Lower leg skin (tissue), 3 donors: ENCODE measurements around the gene NBPF12.
"Not testable (repeated sequence)": the region's sequence is repeated elsewhere in the genome, so short reads cannot be mapped to it uniquely, and the experiment has no call there.

ENCODE experiments used
- CTCF ChIP-seq, 3 donors: fragments of 450-650 bp; IDR thresholded peaks; one replicate each; pipeline ENCODE4 v1.5.1; 2016; ENCODE audit warnings: antibody characterized with exemption in 3 of 3, mild to moderate bottlenecking in 3 of 3, moderate library complexity in 2 of 3
- POLR2A ChIP-seq, 2 donors: fragments of 450-650 bp; IDR thresholded peaks; one replicate each; pipeline ENCODE4 v1.6.1; 2016 to 2017; ENCODE audit warnings: antibody characterized with exemption in 2 of 2, mild to moderate bottlenecking in 1 of 2, moderate library complexity in 1 of 2

- TF ChIP-seq CTCF, POLR2A (IDR thresholded peaks at IDR 0.05): not testable (repeated sequence)
Observed at GRCh38 chr1:147042891-147043290, 104.8 kb downstream of the NBPF12 start.
